ENCODE measurements around the gene DOCK7. TPM values are rescaled to one million over a fixed set of nuclear protein-coding genes. Genes with fewer than 3 reads are reported as not detected.
"Not testable (repeated sequence)": the region's sequence is repeated elsewhere in the genome, so short reads cannot be mapped to it uniquely, and the experiment has no call there.

Gene DOCK7
- total and polyA plus RNA-seq, 8 donors, result 4.7 to 118 (median 32.4) TPM

DNA sequence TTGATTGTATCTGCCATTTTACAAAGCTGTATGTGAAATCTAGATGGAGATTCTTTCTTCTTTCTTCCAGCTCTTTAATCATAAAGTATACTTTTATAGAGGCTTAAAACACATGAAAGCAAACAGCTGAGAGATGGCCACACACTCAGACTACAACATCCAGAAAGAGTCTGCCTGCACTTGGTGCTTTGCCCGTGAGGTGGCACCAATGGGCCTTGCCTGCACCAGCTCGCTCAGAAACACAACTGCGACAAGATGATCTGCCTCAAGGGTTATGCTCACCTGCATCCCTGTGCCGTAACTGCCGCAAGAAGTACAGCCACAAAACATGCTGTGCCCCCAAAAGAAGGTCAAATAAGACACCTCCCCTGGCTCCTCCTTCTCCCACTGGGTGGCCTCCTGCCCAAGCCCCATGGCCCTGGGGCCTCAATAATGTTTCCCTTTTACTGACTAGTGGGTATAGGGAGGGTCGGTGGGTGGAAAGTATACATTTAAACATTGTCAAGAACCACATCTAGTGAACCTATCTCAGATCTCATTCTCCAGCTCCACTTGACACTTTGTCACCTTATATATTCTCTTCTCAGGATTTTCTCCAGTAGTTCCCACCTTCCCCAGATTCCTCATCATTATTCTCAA lies 157.6 kb downstream of the DOCK7 start:
- intact Hi-C loops (cut with DNase I; ENCODE audit: low total_unique reads), result loop anchor here (10.0 kb wide), 1 partner anchor 214 kb away; no protein-coding TSS in a partner anchor
- peak; percentile 69 to 82 for DNase-seq

DNA sequence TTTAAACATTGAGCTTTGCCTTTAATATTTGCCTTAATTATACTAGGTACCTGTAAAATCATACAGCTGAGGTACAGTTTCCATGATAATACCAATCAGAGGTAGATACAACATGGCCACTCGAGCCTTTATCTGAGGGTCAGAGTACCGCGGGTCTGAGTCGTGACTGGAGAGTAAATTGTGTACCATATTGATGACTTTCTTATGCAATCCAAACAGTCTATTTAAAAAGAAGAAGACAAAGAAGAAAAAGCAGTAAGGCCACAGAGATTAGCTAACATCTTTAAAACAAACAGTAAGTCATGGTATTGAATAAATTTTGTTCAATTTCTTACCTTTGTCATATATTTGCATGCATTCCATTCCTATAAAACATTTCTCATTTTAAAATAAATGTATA lies 159.0 kb downstream of the DOCK7 start:
- intact Hi-C loops (cut with DNase I; ENCODE audit: low total_unique reads), result no loop called here
- Histone ChIP-seq H3K27ac (no peak overlapping the region), H3K4me1 (no peaks in the 10 kb centered on the region), H3K9me3 (no peaks in the 10 kb centered on the region), H3K4me3 (no peak overlapping the region), H3K27me3 (no peaks in the 10 kb centered on the region), H3K36me3 (peaks cover 0 to 52% (median 43%) of the 10 kb centered on the region in 4 donors)
- no peak for DNase-seq
- WGBS, 5 donors, result 45 to 66% (median 55%) methylated on average over 4 of the region's 4 CpGs
- TF ChIP-seq, protein P1, sequence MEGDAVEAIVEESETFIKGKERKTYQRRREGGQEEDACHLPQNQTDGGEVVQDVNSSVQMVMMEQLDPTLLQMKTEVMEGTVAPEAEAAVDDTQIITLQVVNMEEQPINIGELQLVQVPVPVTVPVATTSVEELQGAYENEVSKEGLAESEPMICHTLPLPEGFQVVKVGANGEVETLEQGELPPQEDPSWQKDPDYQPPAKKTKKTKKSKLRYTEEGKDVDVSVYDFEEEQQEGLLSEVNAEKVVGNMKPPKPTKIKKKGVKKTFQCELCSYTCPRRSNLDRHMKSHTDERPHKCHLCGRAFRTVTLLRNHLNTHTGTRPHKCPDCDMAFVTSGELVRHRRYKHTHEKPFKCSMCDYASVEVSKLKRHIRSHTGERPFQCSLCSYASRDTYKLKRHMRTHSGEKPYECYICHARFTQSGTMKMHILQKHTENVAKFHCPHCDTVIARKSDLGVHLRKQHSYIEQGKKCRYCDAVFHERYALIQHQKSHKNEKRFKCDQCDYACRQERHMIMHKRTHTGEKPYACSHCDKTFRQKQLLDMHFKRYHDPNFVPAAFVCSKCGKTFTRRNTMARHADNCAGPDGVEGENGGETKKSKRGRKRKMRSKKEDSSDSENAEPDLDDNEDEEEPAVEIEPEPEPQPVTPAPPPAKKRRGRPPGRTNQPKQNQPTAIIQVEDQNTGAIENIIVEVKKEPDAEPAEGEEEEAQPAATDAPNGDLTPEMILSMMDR (IDR thresholded peaks at IDR 0.05), result no peak
- TF ChIP-seq EP300 (IDR thresholded peaks at IDR 0.05) (no peak), POLR2AphosphoS5 (IDR thresholded peaks at IDR 0.05) (no peak), POLR2A (IDR thresholded peaks at IDR 0.05) (no peak)

More for the DNA sequence above, 157.6 kb downstream of the DOCK7 start:
- H3K27ac ChIP-seq, result no peak overlapping the region
- H3K4me1 ChIP-seq, result no peaks in the 10 kb centered on the region
- TF ChIP-seq, protein P1 (IDR thresholded peaks at IDR 0.05), result peak in 5 of 7 experiments; percentile 41 to 64 (median 51)
- no peak for TF ChIP-seq POLR2A (IDR thresholded peaks at IDR 0.05)
- peaks cover 0 to 66% (median 57%) of the 10 kb centered on the region in 4 donors for H3K36me3 ChIP-seq
- no peak overlapping the region for H3K4me3 ChIP-seq
- no peaks in the 10 kb centered on the region for H3K27me3 ChIP-seq
- no peaks in the 10 kb centered on the region for H3K9me3 ChIP-seq
- 48 to 57% (median 50%) methylated on average over 6 of the region's 6 CpGs for WGBS, 5 donors

DNA sequence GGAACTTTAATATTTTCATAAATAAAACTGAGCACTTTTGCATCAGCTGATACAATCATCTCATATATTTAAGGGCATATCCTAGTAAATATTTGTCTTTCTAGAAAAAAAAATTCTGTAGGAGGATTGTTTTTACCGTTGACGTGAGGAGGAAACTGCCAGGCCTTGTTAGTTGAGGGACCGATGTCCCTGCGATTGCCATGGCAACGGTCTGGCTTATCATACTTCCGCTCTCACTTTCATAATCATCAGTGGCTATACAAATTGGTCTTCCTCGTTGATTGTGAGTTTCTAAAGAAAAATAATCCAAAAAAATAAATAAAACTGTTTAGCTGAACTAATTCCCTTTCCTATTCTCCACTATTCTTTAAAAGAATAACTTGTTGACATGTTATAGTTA lies 160.2 kb downstream of the DOCK7 start:
- TF ChIP-seq, protein P1 (IDR thresholded peaks at IDR 0.05), result no peak
- TF ChIP-seq POLR2AphosphoS5 (IDR thresholded peaks at IDR 0.05), result no peak
- TF ChIP-seq POLR2A (IDR thresholded peaks at IDR 0.05), result no peak
- no peak for TF ChIP-seq EP300 (IDR thresholded peaks at IDR 0.05)
- Histone ChIP-seq H3K27me3 (no peaks in the 10 kb centered on the region), H3K9me3 (no peaks in the 10 kb centered on the region), H3K27ac (no peak overlapping the region), H3K4me1 (no peaks in the 10 kb centered on the region), H3K4me3 (no peak overlapping the region), H3K36me3 (peaks cover 0 to 46% (median 33%) of the 10 kb centered on the region in 4 donors)
- DNase-seq, result peak in 1 of 2 donors; percentile 75
- intact Hi-C loops (cut with DNase I; ENCODE audit: low total_unique reads), result no loop called here
- 51 to 60% (median 57%) methylated on average over 7 of the region's 7 CpGs for WGBS, 5 donors

DNA sequence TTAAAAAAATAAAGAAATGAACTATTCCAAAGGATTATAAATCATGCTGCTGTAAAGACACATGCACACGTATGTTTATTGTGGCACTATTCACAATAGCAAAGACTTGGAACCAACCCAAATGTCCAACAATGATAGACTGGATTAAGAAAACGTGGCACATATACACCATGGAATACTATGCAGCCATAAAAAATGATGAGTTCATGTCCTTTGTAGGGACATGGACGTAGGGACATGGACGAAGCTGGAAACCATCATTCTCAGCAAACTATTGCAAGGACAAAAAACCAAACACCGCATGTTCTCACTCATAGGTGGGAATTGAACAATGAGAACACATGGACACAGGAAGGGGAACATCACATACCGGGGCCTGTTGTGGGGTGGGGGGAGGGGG lies 160.8 kb downstream of the DOCK7 start:
- WGBS, 5 donors, result 91 to 98% (median 93%) methylated on average over 3 to 6 of the region's 6 CpGs
- H3K9me3 ChIP-seq; H3K27ac ChIP-seq; intact Hi-C loops (cut with DNase I; ENCODE audit: low total_unique reads); DNase-seq; H3K4me3 ChIP-seq; H3K4me1 ChIP-seq; H3K27me3 ChIP-seq: not testable (repeated sequence)
- peaks cover 0 to 40% (median 30%) of the 10 kb centered on the region in 4 donors for H3K36me3 ChIP-seq

DNA sequence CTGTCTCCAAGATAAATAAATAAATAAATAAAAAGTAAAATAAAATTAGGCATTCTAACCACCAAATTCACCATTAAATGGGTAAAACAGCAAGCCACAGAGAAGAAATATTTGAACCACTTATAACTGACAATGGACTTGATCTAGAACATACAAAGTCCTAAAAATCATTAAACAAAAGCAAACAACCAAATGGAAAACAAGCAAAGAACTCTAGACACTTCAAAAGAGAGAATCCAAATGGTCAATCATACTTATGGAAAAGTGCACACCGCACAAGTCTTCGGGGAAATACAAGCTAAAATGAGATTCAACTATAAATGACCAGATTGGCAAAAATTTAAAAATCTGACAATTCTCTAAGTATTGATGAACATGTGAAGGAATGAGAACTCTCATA lies 164.3 kb downstream of the DOCK7 start:
- TF ChIP-seq EP300 (IDR thresholded peaks at IDR 0.05) (no peak), POLR2AphosphoS5 (IDR thresholded peaks at IDR 0.05) (no peak), POLR2A (IDR thresholded peaks at IDR 0.05) (no peak)
- TF ChIP-seq, protein P1 (IDR thresholded peaks at IDR 0.05), result no peak
- intact Hi-C loops (cut with DNase I; ENCODE audit: low total_unique reads), result no loop called here
- Histone ChIP-seq H3K4me3 (no peak overlapping the region), H3K9me3 (no peaks in the 10 kb centered on the region), H3K4me1 (no peaks in the 10 kb centered on the region), H3K36me3 (peaks cover 0 to 37% (median 32%) of the 10 kb centered on the region in 4 donors), H3K27me3 (no peaks in the 10 kb centered on the region), H3K27ac (no peak overlapping the region)
- DNase-seq, result no peak
- WGBS, 5 donors, result 90 to 96% (median 95%) methylated on average over 2 of the region's 2 CpGs

All from stomach (tissue), 9 donors.